IMR-90 (cell line): ENCODE results near the gene C11orf86. TPM values are rescaled to one million over a fixed set of nuclear protein-coding genes. Genes with fewer than 3 reads are reported as not detected.

Source experiments
- ATAC-seq: fragments of 200-7000 bp; cut with Tn5 transposase; 2 replicates; pipeline ENCODE4 v1.9.1; 2020; ENCODE audit warnings: low read depth, mild to moderate bottlenecking, moderate library complexity
- BruUV-seq: library from RNA; stranded (reverse); fragments of 400-500 nt; replicated peaks from 2 replicates; lab custom pipeline; 2021; lab: Mats Ljungman, UMichigan
- CTCF ChIA-PET: fragments of 300-600 bp; formaldehyde crosslinking; extraction: SDS; loops from one replicate; lab custom pipeline; 2021; ENCODE audit warnings: antibody characterized with exemption; lab: Yijun Ruan, JAX
- POLR2A ChIA-PET: fragments of 300-600 bp; sonication (Branson Sonifier 250); formaldehyde crosslinking; loops from one replicate; lab custom pipeline; 2022; ENCODE audit warnings: antibody characterized with exemption; ENCODE audit not compliant: unreplicated experiment; lab: Charles Lee
- DNase-seq: peaks from one replicate; pipeline ENCODE4 v3.0.0; 2013
- H2AFZ ChIP-seq: replicated peaks from 2 replicates; pipeline ENCODE3; 2013; ENCODE audit warnings: low read length, mild to moderate bottlenecking; ENCODE audit not compliant: poor library complexity
- H2AK5ac ChIP-seq: 2 replicates; pipeline ENCODE4 v1.6.1; 2013; ENCODE audit warnings: low read depth, low read length, inconsistent platforms
- H2AK9ac ChIP-seq: replicated peaks from 2 replicates; pipeline ENCODE3; 2013; ENCODE audit warnings: mild to moderate bottlenecking, low read depth, low read length, moderate library complexity; ENCODE audit not compliant: poor library complexity
- H2BK120ac ChIP-seq: 2 replicates; pipeline ENCODE4 v1.6.1; 2013; ENCODE audit warnings: low read depth, low read length, inconsistent platforms
- H2BK15ac ChIP-seq: 3 replicates; pipeline ENCODE4 v1.6.1; 2013; ENCODE audit warnings: low read depth, low read length, inconsistent platforms
- H2BK20ac ChIP-seq: 2 replicates; pipeline ENCODE4 v1.6.1; 2013; ENCODE audit warnings: low read depth, mild to moderate bottlenecking, inconsistent platforms, low read length, moderate library complexity
- H2BK5ac ChIP-seq: 2 replicates; pipeline ENCODE4 v1.6.1; 2013; ENCODE audit warnings: mild to moderate bottlenecking, low read depth, low read length, inconsistent platforms; ENCODE audit not compliant: poor library complexity, severe bottlenecking
- H3K14ac ChIP-seq: replicated peaks from 2 replicates; pipeline ENCODE4 v1.6.1; 2013; ENCODE audit warnings: low read depth, low read length, inconsistent platforms
- H3K18ac ChIP-seq: 2 replicates; pipeline ENCODE4 v1.6.1; 2013; ENCODE audit warnings: low read depth, low read length, control low read depth
- H3K23ac ChIP-seq: 2 replicates; pipeline ENCODE4 v1.6.1; 2013; ENCODE audit warnings: low read depth, low read length, inconsistent platforms
- H3K27ac ChIP-seq: 2 replicates; pipeline ENCODE4 v1.5.1; 2013; ENCODE audit warnings: mild to moderate bottlenecking, control low read depth, low read length; ENCODE audit not compliant: insufficient read depth
- H3K27me3 ChIP-seq: 2 replicates; pipeline ENCODE4 v1.6.1; 2013; ENCODE audit warnings: low read length; ENCODE audit not compliant: control insufficient read depth, insufficient read depth
- H3K36me3 ChIP-seq: 2 replicates; pipeline ENCODE4 v1.6.1; 2013; ENCODE audit warnings: low read length, mixed read lengths; ENCODE audit not compliant: control insufficient read depth, insufficient read depth
- H3K4ac ChIP-seq: 2 replicates; pipeline ENCODE4 v1.6.1; 2013; ENCODE audit warnings: low read depth, low read length, inconsistent platforms
- H3K4me1 ChIP-seq: 2 replicates; pipeline ENCODE4 v1.6.1; 2013; ENCODE audit warnings: low read length, mixed read lengths; ENCODE audit not compliant: control insufficient read depth, insufficient read depth
- H3K4me2 ChIP-seq: 2 replicates; pipeline ENCODE4 v1.6.1; 2013; ENCODE audit warnings: low read depth, mild to moderate bottlenecking, control low read depth, low read length, moderate library complexity
- H3K4me3 ChIP-seq: 2 replicates; pipeline ENCODE4 v1.5.1; 2013; ENCODE audit warnings: low read depth, mild to moderate bottlenecking, control low read depth, low read length, moderate library complexity; ENCODE audit not compliant: insufficient read depth
- H3K56ac ChIP-seq: 2 replicates; pipeline ENCODE4 v1.6.1; 2013; ENCODE audit warnings: low read length, inconsistent platforms; ENCODE audit not compliant: insufficient read depth; ENCODE audit errors: extremely low read depth
- H3K79me1 ChIP-seq, 2 experiments: 2 replicates each; pipeline ENCODE4 v1.6.1; 2013; ENCODE audit warnings: low read length in 2 of 2, inconsistent platforms in 1 of 2, low read depth in 1 of 2
- H3K9ac ChIP-seq: 2 replicates; pipeline ENCODE4 v1.6.1; 2013; ENCODE audit warnings: low read depth, low read length, control low read depth
- H3K9me1 ChIP-seq: 2 replicates; pipeline ENCODE4 v1.6.1; 2013; ENCODE audit warnings: low read length, inconsistent platforms; ENCODE audit not compliant: insufficient read depth
- H3K9me3 ChIP-seq: 2 replicates; pipeline ENCODE4 v1.6.1; 2013; ENCODE audit warnings: low read length; ENCODE audit not compliant: control insufficient read depth, insufficient read depth
- H4K20me1 ChIP-seq: 2 replicates; pipeline ENCODE4 v1.6.1; 2013; ENCODE audit warnings: low read length, inconsistent platforms; ENCODE audit not compliant: insufficient read depth
- H4K5ac ChIP-seq: 2 replicates; pipeline ENCODE4 v1.6.1; 2013; ENCODE audit warnings: mild to moderate bottlenecking, low read depth, low read length, control low read depth
- H4K8ac ChIP-seq, 2 experiments: 2 replicates each; pipeline ENCODE4 v1.6.1; 2013; ENCODE audit warnings: low read depth in 2 of 2, low read length in 2 of 2, control low read depth in 1 of 2, inconsistent platforms in 1 of 2
- H4K91ac ChIP-seq: 2 replicates; pipeline ENCODE4 v1.6.1; 2013; ENCODE audit warnings: low read depth, low read length, inconsistent platforms; ENCODE audit not compliant: insufficient read depth
- BHLHE40 ChIP-seq: fragments of 150-350 bp; IDR thresholded peaks from 2 replicates; pipeline ENCODE4 v1.6.1; 2016; ENCODE audit warnings: mild to moderate bottlenecking, low read depth, low read length
- CEBPB ChIP-seq: IDR thresholded peaks from 2 replicates; pipeline ENCODE4 v1.6.1; 2012; ENCODE audit warnings: low read depth, low read length, improper control_type of control experiment
- MAFK ChIP-seq: IDR thresholded peaks from 2 replicates; pipeline ENCODE4 v1.6.1; 2012; ENCODE audit warnings: low read depth, low read length, improper control_type of control experiment
- MAZ ChIP-seq: IDR thresholded peaks from 2 replicates; pipeline ENCODE4 v1.6.1; 2012; ENCODE audit warnings: low read depth, mild to moderate bottlenecking, low read length, improper control_type of control experiment, moderate library complexity, borderline replicate concordance
- MXI1 ChIP-seq: IDR thresholded peaks from 2 replicates; pipeline ENCODE4 v1.6.1; 2012; ENCODE audit warnings: low read depth, mild to moderate bottlenecking, low read length, moderate library complexity, borderline replicate concordance
- NFE2L2 ChIP-seq: fragments of 150-350 bp; IDR thresholded peaks from 2 replicates; pipeline ENCODE4 v1.6.1; 2016; ENCODE audit warnings: low read depth, mild to moderate bottlenecking, low read length
- POLR2A ChIP-seq: IDR thresholded peaks from 2 replicates; pipeline ENCODE4 v1.6.1; 2012; ENCODE audit warnings: mild to moderate bottlenecking, low read depth, low read length
- RAD21 ChIP-seq: IDR thresholded peaks from 2 replicates; pipeline ENCODE4 v1.6.1; 2012; ENCODE audit warnings: low read length, improper control_type of control experiment
- RCOR1 ChIP-seq: IDR thresholded peaks from 2 replicates; pipeline ENCODE4 v1.6.1; 2012; ENCODE audit warnings: mild to moderate bottlenecking, low read length, improper control_type of control experiment; ENCODE audit not compliant: insufficient replicate concordance
- RFX5 ChIP-seq: IDR thresholded peaks from 2 replicates; pipeline ENCODE4 v1.8.0; 2012; ENCODE audit warnings: low read depth, mild to moderate bottlenecking, low read length, moderate library complexity
- SMC3 ChIP-seq: fragments of 150-350 bp; IDR thresholded peaks from 2 replicates; pipeline ENCODE4 v1.6.1; 2016; ENCODE audit warnings: low read depth, mild to moderate bottlenecking, antibody characterized with exemption, low read length, moderate library complexity
- WGBS, 2 experiments: methylation state at CpG; one replicate each; pipeline versions ENCODE4 v1.1.5 to v1.1.7; 2013; ENCODE audit warnings: missing lambda C conversion rate in 2 of 2; ENCODE audit not compliant: insufficient read length in 1 of 2; ENCODE audit errors: extremely low coverage in 2 of 2; 5-methylcytosine and 5-hydroxymethylcytosine counted together
- dilution Hi-C: fragments of 300-500 bp; cut with HindIII; formaldehyde crosslinking; loops from one replicate; pipeline ENCODE4 v1.14.3; 2018; ENCODE audit warnings: low sequenced_read_pairs; ENCODE audit not compliant: unreplicated experiment
- in situ Hi-C: fragments of 300-500 bp; cut with MboI; formaldehyde crosslinking; loops from 3 replicates; pipeline ENCODE4 v1.14.3; 2019; ENCODE audit warnings: low sequenced_read_pairs, inconsistent platforms, mixed read lengths
- intact Hi-C: fragments of 100-400 bp; cut with micrococcal nuclease; formaldehyde crosslinking; loops from 2 replicates; pipeline ENCODE4 v1.10.0; 2022
- polyA plus RNA-seq, 3 experiments: library from polyadenylated mRNA; depleted of rRNA; stranded (reverse); fragments of >200 nt; gene quantifications; 2 replicates each; pipeline ENCODE4 v1.2.3, GENCODE V29; 2012; ENCODE audit warnings: low replicate concordance in 1 of 3
- total RNA-seq: library from RNA; depleted of rRNA; stranded (reverse); fragments of >200 nt; gene quantifications from 2 replicates; pipeline ENCODE4 v1.2.3, GENCODE V29; 2012
- TF ChIP-seq, protein P1 (sequence below): fragments of 150-350 bp; IDR thresholded peaks from 2 replicates; pipeline ENCODE4 v1.6.1; 2017; ENCODE audit warnings: mild to moderate bottlenecking, antibody characterized with exemption, low read length, low read depth
- TF ChIP-seq, protein P2 (sequence below): fragments of 150-350 bp; IDR thresholded peaks from 2 replicates; pipeline ENCODE4 v1.6.1; 2016; ENCODE audit warnings: low read depth, mild to moderate bottlenecking, low read length, moderate library complexity, borderline replicate concordance
- TF ChIP-seq, protein P3 (sequence below): conservative IDR thresholded peaks from 2 replicates; pipeline ENCODE4 v1.5.1; 2012; ENCODE audit warnings: mild to moderate bottlenecking, low read depth, low read length, improper control_type of control experiment

The C11orf86 gene
- total and polyA plus RNA-seq, 2 of the 4 experiments (the other 2 are of a cell fraction), result not detected

DNA sequence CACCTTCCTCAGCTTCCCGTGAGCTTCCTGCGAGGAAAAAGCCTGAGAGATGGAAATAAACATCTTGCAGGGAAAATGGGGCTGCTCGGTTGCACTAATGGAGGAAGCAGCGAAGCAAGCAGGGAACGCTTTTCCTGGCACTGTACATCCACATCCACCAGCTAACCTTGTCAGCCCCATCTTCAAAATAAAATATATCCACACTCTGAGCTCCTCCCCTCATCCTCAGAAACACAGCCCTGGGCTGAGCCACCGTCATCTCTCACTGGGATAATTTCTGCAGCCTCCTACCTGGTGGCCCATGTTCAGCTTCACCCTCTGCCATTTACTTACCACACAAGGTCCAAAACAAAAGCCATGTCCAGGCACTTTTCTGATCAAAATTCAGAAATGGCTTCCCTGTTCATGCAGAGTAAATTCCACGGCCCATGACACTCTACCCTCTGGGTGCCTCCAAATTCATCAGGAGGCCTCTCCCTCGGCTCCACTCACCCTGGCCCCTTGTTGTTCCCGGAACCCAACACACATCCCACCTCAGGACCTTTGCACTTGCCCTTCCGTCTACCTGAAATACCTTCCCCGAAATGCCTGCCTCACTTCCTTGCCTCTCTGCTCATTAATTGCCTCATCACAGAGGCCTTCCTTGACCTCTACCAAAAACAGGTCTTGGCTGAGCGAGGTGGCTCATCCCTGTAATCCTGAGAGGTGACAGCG is 13.0 kb downstream of the C11orf86 start:
- in situ Hi-C loops, result no loop called here
- no peak overlapping the region for H4K5ac ChIP-seq
- dilution Hi-C loops, result no loop called here
- DNase-seq (no peak), ATAC-seq (no peak)
- no peaks in the 10 kb centered on the region for H3K27me3 ChIP-seq
- no peak overlapping the region for H2BK15ac ChIP-seq
- no peak overlapping the region for H2BK120ac ChIP-seq
- WGBS, 2 experiments, result 88% methylated on average over 3 of the region's 13 CpGs; no CpG with 5 or more reads in 1 of the 2 experiments
- no peak overlapping the region for H4K91ac ChIP-seq
- no TSS peak for BruUV-seq
- TF ChIP-seq POLR2A, result no peak
- TF ChIP-seq BHLHE40, result no peak
- TF ChIP-seq SMC3, result no peak
- no peak for TF ChIP-seq CEBPB
- TF ChIP-seq MAFK, result no peak
- TF ChIP-seq NFE2L2, result no peak
- TF ChIP-seq, protein P1, sequence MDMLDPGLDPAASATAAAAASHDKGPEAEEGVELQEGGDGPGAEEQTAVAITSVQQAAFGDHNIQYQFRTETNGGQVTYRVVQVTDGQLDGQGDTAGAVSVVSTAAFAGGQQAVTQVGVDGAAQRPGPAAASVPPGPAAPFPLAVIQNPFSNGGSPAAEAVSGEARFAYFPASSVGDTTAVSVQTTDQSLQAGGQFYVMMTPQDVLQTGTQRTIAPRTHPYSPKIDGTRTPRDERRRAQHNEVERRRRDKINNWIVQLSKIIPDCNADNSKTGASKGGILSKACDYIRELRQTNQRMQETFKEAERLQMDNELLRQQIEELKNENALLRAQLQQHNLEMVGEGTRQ, result no peak
- TF ChIP-seq RCOR1, result no peak
- no peak for TF ChIP-seq RFX5
- no peak for TF ChIP-seq MAZ
- TF ChIP-seq, protein P2, sequence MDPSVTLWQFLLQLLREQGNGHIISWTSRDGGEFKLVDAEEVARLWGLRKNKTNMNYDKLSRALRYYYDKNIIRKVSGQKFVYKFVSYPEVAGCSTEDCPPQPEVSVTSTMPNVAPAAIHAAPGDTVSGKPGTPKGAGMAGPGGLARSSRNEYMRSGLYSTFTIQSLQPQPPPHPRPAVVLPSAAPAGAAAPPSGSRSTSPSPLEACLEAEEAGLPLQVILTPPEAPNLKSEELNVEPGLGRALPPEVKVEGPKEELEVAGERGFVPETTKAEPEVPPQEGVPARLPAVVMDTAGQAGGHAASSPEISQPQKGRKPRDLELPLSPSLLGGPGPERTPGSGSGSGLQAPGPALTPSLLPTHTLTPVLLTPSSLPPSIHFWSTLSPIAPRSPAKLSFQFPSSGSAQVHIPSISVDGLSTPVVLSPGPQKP, result no peak
- TF ChIP-seq, protein P3, sequence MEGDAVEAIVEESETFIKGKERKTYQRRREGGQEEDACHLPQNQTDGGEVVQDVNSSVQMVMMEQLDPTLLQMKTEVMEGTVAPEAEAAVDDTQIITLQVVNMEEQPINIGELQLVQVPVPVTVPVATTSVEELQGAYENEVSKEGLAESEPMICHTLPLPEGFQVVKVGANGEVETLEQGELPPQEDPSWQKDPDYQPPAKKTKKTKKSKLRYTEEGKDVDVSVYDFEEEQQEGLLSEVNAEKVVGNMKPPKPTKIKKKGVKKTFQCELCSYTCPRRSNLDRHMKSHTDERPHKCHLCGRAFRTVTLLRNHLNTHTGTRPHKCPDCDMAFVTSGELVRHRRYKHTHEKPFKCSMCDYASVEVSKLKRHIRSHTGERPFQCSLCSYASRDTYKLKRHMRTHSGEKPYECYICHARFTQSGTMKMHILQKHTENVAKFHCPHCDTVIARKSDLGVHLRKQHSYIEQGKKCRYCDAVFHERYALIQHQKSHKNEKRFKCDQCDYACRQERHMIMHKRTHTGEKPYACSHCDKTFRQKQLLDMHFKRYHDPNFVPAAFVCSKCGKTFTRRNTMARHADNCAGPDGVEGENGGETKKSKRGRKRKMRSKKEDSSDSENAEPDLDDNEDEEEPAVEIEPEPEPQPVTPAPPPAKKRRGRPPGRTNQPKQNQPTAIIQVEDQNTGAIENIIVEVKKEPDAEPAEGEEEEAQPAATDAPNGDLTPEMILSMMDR, result no peak
- no peak for TF ChIP-seq MXI1
- TF ChIP-seq RAD21, result no peak
- H4K20me1 ChIP-seq, result no peaks in the 10 kb centered on the region
- H3K79me1 ChIP-seq, result no peaks in the 10 kb centered on the region
- peaks cover 2% of the 10 kb centered on the region; the same call in 1 of the 2 replicates for H3K4me1 ChIP-seq
- no peak overlapping the region for H3K14ac ChIP-seq
- H3K9me3 ChIP-seq, result no peaks in the 10 kb centered on the region
- H3K9me1 ChIP-seq, result 0 out of 2 replicates have a peak, but pooled peaks cover 5% of the 10 kb centered on the region
- no peak overlapping the region for H3K18ac ChIP-seq
- no peak overlapping the region for H3K4me3 ChIP-seq
- H2BK5ac ChIP-seq, result no peak overlapping the region
- no peak overlapping the region for H3K4ac ChIP-seq
- H3K23ac ChIP-seq, result no peak overlapping the region
- no peak overlapping the region for H2AK9ac ChIP-seq
- POLR2A ChIA-PET, result no interaction called here
- H2AK5ac ChIP-seq, result peak overlapping the region; percentile 24; the same call in 1 of the 2 replicates
- no peak overlapping the region for H2BK20ac ChIP-seq
- H3K4me2 ChIP-seq, result no peak overlapping the region
- no peaks in the 10 kb centered on the region for H3K36me3 ChIP-seq
- CTCF ChIA-PET, result no interaction called here
- H4K8ac ChIP-seq, result no peak overlapping the region
- H2AFZ ChIP-seq, result no peak overlapping the region
- H3K56ac ChIP-seq, result no peak overlapping the region
- intact Hi-C loops, result no loop called here
- no peak overlapping the region for H3K9ac ChIP-seq
- no peak overlapping the region for H3K27ac ChIP-seq
